Measurements from ENCODE around the gene PLXNB2.

DNA sequence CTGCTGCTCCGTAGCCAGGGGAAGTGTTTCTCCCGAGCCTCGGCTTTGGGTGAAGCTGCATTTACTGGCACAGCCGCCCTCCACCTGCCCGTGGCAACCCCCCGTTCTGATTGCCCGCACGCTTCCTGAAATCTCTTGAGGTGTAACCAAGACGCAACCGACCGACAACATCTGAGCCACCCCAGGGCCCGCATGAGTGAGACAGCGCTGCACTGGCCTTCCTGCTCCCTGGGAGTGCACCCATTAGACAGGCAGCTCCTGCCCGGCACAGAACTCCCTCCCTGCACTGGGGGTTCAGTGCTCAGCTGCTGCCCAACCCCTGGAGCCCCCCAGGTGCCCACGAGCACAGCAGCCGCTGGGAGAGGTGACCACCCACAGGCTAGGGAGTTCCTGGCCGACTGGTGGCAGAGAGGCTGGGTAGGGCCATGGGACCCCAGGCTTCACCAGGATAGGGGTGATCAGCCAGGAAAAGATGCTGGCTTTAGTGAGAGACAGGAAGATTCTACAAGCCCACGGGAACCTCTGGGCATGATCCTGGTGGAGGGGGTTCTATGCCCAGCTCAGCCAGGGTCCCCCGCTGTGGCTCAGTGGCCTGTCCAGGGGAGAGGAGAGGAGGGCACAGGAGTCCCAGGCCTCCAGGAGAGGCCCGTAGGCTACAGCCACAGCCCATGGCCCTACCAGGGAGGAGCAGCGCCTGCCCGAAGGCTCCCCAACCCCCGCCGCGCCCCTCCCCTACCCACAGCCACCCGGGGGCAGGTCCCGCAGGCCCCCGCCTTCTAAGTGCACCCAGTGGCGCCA lies 14.6 kb downstream of the PLXNB2 start:
- TF ChIP-seq, protein P1, sequence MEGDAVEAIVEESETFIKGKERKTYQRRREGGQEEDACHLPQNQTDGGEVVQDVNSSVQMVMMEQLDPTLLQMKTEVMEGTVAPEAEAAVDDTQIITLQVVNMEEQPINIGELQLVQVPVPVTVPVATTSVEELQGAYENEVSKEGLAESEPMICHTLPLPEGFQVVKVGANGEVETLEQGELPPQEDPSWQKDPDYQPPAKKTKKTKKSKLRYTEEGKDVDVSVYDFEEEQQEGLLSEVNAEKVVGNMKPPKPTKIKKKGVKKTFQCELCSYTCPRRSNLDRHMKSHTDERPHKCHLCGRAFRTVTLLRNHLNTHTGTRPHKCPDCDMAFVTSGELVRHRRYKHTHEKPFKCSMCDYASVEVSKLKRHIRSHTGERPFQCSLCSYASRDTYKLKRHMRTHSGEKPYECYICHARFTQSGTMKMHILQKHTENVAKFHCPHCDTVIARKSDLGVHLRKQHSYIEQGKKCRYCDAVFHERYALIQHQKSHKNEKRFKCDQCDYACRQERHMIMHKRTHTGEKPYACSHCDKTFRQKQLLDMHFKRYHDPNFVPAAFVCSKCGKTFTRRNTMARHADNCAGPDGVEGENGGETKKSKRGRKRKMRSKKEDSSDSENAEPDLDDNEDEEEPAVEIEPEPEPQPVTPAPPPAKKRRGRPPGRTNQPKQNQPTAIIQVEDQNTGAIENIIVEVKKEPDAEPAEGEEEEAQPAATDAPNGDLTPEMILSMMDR (IDR thresholded peaks at IDR 0.05; ENCODE audit: borderline replicate concordance, extremely low read depth, low read length, poor library complexity, severe bottlenecking) = no peak
- TF ChIP-seq EZH2 (IDR thresholded peaks at IDR 0.05; ENCODE audit: borderline replicate concordance, low read depth, low read length, severe bottlenecking) = no peak

Data from DND-41 (cell line).